HG03135 (cell line): ENCODE results near the gene PFDN6.
A peak's percentile ranks its signal among the peaks of the same experiment; 100 is the strongest.

Source experiments
- ATAC-seq: cut with Tn5 transposase; IDR thresholded peaks from one replicate; pipeline ENCODE4 v1.9.1; 2021; ENCODE audit warnings: mild to moderate bottlenecking, moderate library complexity; ENCODE audit not compliant: unreplicated experiment

Gene PFDN6

DNA sequence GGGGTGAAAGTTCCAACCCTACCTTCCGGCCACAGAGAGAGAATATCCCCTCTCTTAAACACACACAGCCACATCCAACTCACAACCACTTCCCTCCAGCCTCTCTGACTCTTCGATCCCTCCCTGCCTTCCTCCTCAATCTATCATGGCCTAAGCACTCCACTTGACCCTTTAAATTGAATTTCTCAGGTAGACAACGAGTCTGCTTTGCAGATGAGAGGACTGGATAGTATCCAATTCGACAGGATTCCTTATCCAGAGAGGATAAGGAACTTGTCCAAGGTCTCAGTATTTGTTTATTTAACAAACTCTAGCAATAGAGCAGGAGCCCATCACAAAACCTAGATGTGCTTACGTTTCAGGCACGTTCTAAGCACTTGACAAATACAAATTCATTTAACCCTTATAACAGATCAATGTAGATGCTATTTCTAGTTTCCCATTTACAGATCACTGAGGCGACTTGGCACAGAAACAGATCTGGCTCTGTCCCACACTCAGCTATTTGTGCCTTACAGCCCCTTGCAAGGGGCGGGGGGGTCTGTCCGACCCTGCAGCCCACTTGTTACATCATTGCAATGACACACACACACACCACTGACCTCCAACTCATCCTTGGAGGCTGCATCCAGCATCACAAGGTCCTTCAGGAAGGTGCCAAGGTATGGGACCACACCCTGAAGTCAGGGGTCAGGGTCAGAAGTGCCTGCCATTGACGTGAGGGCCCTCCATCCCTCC, 4.9 kb downstream of the PFDN6 start:
- ATAC-seq, result no peak

DNA sequence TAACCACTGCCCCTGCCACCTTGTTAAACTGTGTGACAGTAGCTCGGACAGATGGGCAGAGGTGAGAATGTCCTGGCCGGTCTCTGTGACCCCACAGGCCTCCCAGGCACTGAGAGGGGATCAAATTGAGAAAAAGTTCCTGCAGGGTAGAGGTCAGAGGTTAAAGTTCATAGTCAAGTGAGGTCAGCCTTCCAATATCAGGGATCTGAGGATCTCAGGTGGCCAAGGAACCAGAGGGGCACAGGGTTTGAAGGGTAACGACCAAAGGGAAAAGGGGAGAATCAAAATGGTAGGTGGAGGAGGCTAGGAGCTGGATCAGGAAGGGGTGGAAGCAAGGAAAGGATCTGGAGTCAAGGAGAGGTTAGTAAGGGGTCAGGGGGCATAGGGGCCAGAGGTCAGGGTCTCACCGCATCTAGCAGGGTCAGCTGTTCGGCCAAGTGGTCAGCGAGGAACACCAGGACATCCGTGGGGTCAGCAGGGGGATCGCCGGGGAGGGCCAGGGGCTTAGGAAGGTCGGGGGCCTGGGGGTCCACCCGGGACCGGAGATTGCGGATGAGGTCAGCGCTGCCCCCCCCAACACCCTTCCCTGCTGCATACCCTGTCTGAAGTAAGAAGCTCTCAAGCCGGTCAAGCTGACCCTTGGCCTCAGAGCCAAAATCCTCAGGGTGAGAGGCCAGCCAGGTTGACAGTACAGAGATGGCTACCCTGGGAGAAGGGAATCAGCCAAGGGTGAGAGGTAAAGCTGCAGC, 6.4 kb downstream of the PFDN6 start:
- ATAC-seq, result no peak

DNA sequence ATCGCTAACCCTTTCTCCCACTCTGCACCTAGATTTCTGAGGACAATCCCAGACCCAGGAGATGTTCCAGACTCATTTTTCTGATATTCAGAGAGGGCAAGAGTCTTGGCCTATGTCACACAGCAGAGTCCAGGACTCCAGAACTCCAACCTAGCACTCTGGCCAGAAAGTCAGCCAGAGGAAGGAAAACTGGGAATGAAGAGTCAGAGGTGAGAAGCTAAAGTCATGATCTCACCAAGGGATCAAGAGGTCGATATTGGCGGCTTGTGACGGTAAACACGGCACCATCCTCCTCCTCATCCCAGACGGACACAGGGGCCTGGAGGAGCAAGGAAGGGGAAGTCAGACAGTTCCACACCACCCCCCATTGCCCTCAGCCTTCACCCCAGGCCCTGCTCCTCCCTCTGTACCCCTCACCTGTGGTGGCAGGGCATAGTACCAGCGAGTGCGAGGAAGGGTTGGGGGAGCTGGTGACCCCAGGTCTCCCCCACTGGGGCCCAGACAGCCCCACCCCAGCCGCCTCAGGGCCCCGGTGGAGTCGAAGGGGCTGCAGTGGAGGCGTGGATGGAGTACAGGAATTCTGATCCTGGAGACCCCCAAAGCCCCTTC, 7.5 kb downstream of the PFDN6 start:
- no peak for ATAC-seq

DNA sequence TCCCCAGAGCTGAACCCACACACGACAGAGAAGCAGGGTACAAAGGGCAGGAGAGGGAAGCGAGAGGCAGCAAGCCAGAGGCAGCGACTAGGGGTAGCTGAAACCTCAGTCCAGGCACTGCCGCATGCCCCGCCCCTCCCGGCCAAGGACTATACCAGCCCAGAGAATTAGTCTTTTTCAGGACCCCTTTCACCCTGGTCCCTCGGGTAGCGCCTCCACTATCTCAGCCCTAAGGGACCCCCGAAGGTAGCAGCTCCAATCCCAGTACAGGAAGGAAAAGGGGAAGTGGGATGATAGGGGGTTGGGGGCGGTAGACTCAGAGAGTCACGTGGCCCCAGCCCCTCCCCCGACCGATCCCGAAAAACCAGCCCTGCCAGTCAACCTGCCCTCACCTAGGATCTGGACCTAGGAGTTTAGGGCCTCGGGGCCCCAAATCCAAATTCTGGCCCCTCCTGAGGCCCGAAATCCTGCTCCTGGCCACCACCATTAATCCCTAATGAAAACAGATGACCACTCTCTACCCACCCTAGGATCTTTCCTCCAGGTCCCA, 8.1 kb downstream of the PFDN6 start:
- no peak for ATAC-seq

DNA sequence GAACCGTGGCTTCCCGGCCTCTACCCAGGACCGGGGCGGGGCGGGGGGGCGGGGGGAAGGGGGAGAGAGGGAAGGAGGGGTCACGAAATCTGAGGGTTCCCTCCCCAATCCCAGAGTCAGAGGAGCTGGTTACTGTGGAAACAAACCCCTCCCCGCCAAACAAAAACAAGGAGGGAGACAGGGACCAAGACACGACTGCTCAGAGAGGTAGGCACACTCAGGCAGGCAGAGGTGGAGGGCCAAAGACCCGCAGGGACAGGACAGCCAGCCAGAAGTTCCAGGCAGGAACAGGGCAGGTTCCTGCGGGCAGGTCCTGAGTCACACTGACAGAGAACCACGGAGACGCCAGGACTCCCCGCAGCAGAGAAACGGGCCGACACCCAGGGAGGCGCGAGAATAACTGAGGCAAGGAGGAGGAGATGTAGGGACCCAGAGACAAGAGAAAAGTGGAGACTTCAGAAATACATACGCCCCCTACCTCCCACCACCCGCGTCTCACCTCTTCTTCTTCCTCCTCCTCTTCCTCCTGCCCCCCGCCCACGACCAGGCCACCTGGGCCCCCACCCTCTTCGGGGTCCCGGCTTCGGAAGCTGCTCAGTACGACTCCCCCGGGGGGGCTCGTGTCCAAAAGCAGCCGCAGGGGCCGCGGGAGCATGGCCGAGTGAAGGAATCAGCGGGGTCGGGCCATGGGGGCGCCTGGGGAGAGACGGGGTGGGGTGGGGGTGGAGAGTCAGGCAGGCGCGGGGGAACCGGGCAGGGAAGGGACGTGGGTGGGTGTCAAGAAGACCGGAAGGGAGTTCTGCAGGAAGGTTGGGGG, 8.8 kb downstream of the PFDN6 start:
- no peak for ATAC-seq

DNA sequence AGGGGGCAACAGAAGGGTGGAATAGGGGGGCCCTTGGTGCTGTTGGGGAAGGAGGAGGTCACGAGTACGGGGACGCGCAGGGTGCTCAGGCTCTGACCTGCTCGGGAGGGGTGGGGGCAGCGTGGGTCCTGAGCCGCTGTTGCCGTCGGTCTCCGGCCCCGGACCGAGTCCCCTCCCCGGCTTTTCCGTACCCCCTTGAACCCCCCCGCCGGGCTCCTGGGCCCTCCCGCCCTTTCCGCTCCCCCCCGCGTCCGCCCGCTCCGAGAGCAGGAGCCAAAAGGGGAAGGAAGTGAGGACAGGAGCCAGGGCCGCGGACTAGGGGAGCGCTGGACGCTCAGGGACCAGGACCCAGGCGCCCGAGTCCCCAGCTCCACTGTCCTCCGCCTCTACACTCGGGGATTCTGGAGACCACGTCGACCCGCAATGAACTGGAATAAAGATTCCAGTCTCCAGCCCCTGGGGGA, 9.4 kb downstream of the PFDN6 start, which contains the start of gene RGL2:
TSS of gene RGL2 (minus strand) at position 170 of the 464 bp plus-strand sequence. CDS start 332 bp downstream, outside the sequence.
- peak; percentile 26 for ATAC-seq

DNA sequence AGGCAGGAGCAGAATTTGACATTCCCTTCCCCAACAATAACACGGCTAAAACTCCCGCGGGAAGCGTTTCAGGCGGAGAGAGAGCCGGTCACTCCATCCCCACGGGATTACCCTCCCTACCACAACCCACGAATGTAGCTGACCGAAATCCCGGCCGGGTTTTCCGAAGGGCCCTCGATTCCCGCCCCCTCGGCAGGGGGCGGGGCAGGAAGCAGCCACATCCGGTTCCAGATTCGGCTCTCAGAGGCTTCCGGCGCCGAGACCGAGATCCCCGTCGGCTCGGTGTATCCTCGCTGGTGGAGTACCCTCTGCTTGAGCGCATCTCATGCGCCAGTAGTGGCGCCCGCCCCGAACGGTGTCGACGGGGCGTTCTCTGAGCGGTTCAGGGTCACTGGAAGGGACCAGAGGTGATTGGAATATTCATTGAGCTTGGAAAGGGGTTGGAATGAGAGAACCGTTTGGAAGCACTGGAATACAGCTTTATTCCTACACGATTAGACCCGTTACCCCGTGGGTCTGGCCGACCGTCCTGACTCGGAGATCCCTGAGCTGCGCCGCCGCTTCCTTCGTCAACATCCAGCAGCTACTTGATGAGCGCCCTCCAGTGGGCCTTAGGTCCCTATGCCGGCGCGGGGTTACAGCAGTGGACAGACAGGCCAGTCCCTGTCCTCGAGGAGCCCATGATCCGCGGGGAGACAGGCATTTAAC, 10.0 kb downstream of the PFDN6 start:
- ATAC-seq, result peak; percentile 73

DNA sequence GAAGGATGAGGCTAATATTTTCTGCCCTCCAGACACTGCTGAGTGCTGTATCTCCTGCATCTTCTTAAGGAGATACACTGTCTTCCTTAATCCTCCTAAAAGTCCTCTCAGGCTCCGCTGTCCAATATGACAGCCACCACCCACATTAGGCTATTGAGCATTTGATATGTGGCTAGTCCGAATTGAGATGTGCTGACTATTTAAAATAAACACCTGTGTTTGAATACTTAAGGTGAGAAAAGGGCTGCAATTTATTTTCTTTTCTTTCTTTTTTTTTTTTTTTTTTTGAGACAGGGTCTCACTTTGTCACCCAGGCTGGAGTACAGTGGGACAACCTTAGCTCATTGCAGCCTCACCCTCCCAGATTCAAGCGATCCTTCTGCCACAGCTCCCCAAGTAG, 12.5 kb downstream of the PFDN6 start:
- ATAC-seq, result no peak

DNA sequence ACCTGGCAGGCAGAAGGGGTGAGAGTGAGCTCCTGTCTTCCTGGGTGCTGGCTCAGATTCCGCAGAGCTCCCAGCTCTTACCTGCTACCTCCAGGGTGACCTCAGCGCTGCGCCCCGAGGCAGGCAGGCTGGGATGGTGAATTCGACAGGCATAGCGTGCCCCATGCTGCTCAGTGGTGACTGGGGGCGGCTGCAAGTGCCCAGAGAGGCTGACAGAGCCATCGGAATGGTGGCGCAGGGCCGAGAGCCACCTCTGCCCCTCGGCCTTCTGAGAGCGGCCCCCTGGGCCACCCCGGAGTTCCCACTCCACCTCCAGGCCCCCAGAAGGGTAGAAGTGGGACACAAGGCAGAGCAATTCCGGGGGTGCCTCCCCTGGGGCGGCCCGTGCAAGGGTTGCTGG, 14.8 kb downstream of the PFDN6 start:
- ATAC-seq, result no peak

DNA sequence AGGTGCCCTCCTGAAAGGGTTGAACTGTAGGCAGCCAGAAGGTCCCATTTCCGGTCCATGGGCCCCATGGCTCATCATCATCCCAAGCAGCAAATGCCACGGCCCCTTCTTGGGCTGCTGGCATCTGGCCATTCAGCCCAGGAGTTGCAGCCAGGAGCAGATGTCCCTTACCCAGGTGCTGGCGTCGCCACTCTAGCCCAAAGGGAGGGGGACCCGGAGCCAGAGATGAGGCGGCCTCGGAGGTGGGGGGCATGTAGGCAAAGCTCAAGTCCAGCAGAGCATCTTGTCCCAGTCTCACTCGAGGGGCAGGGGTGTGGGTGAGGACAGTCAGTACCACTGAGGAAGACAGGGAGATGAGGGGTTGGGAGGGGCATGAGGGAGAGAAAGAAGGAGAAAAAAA, 15.7 kb downstream of the PFDN6 start:
- ATAC-seq, result no peak

DNA sequence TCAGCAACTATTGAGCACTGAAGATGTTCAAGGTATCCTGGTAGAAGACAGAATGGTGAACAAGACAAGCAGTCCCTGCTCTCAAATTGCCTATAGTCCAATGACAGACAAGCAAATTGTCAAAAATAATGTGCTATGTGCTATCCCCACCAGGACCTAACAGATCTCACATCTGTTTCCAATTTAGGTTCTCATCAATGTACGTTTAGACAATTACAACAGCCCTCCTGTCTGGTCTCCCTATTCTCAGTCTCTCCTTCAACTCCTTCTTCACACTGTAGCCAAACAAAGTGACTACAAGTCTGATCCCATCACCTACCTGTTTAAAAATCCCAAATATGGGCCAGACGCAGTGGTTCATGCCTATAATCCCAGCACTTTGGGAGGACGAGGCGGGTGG, 17.0 kb downstream of the PFDN6 start:
- ATAC-seq, result no peak

DNA sequence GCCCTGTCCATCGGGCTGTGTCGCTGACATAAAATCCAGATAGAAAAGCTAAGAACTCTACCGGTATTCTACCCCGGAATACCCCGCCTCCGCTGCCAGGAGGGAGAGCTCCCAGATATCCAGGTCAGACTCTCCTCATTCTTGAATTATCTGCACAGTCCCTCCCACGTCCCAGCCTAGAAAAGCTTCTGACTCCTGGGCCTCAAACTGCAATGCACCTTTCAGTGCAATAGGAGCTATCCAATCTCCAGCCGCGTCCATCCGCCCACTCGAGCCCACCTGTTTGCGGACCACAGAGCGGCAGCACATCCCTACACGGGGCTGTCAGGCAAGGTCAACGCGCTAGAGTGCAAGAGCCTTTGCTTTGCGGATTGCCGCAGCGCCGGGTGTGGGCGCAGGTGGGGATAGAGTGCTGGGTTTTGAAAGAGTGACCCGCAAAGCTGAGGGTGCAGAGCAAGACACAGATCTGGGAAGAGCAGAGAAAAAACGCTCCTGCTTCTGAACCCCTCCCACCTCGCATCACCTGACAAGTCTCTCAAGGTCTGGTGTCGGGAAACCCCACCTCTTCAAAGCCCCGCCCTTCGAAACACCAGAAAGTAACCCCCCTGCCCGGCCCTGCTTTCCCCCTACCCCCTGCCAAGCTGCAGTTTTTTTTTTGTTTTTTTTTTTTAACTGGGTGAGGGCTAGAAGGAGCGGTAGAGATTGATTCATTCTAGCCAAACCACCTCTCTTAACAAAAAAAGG, 23.1 kb downstream of the PFDN6 start:
- no peak for ATAC-seq

DNA sequence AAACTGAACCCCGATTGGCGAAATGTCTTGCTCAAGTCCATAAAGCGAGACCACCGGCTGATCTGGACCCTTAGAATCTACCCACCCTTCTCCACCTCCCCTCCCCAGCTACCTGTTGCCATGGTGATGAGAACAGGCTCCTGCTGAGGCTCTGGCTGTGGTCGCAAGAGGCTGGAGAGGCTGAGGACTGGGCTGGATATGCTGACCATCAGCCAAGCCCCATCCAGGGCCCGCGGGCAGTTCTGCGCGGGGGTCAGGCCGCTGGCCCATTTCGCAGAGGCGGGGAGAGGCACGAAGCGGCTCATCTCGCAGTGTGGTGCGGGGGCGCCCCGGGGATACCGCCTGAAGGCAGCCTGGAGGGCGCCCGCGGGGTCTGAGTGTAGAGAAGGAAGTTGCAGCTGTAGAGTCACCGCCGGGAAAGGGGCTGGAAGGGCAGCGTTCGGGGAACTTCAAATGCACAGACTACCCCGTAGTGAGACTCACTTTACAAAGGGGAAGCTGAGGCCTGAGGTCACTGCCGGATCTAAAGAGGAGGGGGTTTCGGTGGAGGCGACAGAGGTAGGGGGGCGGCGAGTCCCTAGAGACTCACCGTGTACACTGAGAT, 23.8 kb downstream of the PFDN6 start:
- ATAC-seq, result peak; percentile 4

DNA sequence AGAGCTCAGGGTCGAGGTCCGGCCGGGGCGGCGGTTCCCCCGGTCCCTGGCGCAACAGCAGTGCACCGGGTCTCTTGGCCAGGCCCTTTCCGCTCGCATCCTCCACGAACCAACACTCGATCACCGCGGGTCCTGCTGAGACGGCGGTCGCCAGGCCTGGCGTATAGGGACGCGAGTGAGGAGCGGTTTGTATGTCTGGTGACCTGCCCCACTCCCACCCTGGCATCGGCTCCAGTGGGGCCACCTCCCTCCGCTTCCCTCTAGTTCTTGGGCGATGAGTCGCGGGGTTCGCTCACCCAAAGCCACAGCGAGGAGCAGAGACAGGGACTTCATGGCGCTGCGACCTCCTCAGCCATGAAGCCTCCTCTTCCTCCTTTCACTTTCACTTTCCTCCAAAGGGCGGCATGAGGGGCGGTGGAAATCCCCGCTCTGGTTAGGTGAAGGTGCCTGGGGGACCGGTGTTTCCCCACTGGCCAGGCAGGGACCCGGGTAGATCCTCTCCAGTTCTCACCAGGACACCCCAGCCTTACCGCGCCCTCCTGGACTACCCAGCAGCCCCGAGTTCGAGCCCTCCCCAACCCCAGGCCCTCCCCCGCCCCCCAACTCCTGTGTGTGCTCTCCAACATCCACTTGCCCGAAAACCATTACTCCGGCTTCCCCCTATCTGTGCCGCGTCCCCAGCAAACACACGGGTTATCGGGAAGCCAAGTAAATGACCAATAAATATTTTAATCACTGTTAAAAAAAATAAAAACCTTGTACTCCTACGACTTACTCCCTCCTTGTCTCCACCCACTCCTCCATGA, 24.5 kb downstream of the PFDN6 start, which contains the start of gene TAPBP:
TSS of gene TAPBP (minus strand) at position 370 of the 806 bp plus-strand sequence. CDS start at position 333, 37 bp downstream.
- peak; percentile 29 for ATAC-seq

DNA sequence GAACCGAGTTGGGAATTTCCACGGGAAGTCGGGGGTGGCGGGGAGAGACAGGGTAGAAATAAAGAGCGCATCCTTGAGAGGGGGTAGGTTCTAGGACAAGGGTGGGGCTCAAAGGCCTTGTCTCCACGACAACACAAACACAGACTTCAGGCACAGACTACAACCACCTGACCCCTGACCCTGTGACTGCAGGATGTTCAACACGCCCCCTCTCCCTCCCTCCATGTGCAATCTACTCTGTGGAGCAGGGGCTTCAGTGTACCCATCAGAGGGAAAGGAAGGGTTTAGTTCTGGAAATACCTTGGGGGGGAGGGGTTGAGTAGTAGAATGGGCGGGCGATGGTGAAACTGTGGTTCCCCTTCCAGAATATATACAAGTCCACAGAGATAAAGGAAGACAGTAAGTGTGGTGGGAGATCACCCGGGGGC, 25.1 kb downstream of the PFDN6 start:
- no peak for ATAC-seq

DNA sequence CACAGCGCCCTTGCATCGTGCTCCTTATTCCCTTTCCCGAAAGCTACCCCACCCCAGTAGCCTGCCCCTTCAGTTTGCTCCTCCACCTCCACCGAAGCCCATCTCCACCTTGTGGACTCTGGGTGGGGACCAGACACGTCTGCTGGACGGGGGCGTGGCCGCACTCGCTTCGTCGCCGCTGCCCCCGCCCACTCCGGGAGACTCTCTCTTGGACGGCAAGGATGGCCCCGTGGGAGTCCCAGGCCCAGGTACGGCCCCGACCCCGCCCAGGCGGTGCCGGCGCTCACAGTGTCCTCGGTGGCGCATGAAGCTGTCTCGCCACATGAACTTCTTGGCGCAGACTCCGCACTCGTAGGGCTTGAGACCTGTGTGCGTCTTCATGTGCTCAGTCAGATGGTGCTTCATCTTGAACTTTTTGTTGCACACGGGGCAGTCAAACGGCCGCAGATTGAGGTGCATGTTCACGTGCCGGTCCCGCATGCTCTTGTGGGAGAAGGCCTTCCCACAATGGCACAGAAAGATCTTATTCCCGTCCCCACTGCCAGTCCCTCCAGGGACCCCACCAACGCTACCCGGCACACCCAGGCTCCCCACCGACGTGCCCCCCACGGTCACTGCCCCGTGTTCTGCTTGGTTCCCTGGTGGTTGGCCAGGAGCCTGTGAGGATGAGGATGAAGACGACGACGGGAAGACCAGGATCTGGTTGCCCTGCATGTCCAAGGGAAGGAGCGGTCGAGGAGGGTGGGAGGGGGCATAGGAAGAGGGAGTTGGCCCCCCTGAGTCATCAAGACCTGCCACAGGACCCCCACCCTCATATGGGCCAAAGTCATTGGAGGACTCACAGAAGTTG, 25.8 kb downstream of the PFDN6 start:
- no peak for ATAC-seq
